SK-N-SH treated with all-trans-retinoic acid at 6 μM for 48 hours (cell line): ENCODE data around the gene TSPAN14.

Experiments
- ATAC-seq: fragments of 200-7000 bp; cut with Tn5 transposase; 3 replicates; pipeline ENCODE4 v1.9.1; 2020; ENCODE audit warnings: mild to moderate bottlenecking, moderate library complexity
- ARNTL ChIP-seq: fragments of 450-650 bp; formaldehyde crosslinking; IDR thresholded peaks from 2 replicates; pipeline ENCODE4 v1.5.0; 2020; ENCODE audit warnings: low read depth, mild to moderate bottlenecking, moderate library complexity, borderline replicate concordance
- BACH2 ChIP-seq: fragments of 250-450 bp; sonication (Bioruptor Pico); IDR thresholded peaks from 2 replicates; pipeline ENCODE4 v1.9.0; 2021; ENCODE audit warnings: mild to moderate bottlenecking, borderline replicate concordance
- CSDC2 ChIP-seq: fragments of 250-450 bp; sonication (Bioruptor Pico); IDR thresholded peaks from 2 replicates; pipeline ENCODE4 v1.5.0; 2020; ENCODE audit warnings: mild to moderate bottlenecking, moderate library complexity
- ESRRG ChIP-seq: fragments of 250-450 bp; sonication (Bioruptor Pico); IDR thresholded peaks from 2 replicates; pipeline ENCODE4 v1.6.1; 2021; ENCODE audit warnings: mild to moderate bottlenecking
- GLIS3 ChIP-seq: fragments of 250-450 bp; sonication (Bioruptor Pico); IDR thresholded peaks from 2 replicates; pipeline ENCODE4 v1.5.0; 2020; ENCODE audit warnings: mild to moderate bottlenecking, moderate library complexity
- ISL1 ChIP-seq: fragments of 250-450 bp; sonication (Bioruptor Pico); IDR thresholded peaks from 2 replicates; pipeline ENCODE4 v2.1.2; 2022; ENCODE audit warnings: mild to moderate bottlenecking, moderate library complexity
- PPARA ChIP-seq: fragments of 250-450 bp; sonication (Bioruptor Pico); IDR thresholded peaks from 2 replicates; pipeline ENCODE4 v1.5.0; 2020; ENCODE audit warnings: mild to moderate bottlenecking, borderline replicate concordance
- RARB ChIP-seq: fragments of 250-450 bp; sonication (Bioruptor Pico); IDR thresholded peaks from 2 replicates; pipeline ENCODE4 v1.8.0; 2021; ENCODE audit warnings: mild to moderate bottlenecking, moderate library complexity
- SNAI2 ChIP-seq: fragments of 250-450 bp; sonication (Bioruptor Pico); IDR thresholded peaks from 2 replicates; pipeline ENCODE4 v1.5.0; 2020; ENCODE audit warnings: mild to moderate bottlenecking, moderate library complexity
- TCF4 ChIP-seq: fragments of 250-450 bp; sonication (Bioruptor Pico); IDR thresholded peaks from 2 replicates; pipeline ENCODE4 v1.8.0; 2021; ENCODE audit warnings: mild to moderate bottlenecking, moderate library complexity, borderline replicate concordance
- TSHZ2 ChIP-seq: fragments of 250-450 bp; sonication (Bioruptor Pico); IDR thresholded peaks from 2 replicates; pipeline ENCODE4 v1.5.0; 2020; ENCODE audit warnings: mild to moderate bottlenecking, moderate library complexity
- ZFP3 ChIP-seq: fragments of 250-450 bp; sonication (Bioruptor Pico); IDR thresholded peaks from 2 replicates; pipeline ENCODE4 v1.5.0; 2020; ENCODE audit warnings: mild to moderate bottlenecking, moderate library complexity
- ZFP30 ChIP-seq: fragments of 450-650 bp; formaldehyde crosslinking; IDR thresholded peaks from 2 replicates; pipeline ENCODE4 v1.5.0; 2022; ENCODE audit warnings: mild to moderate bottlenecking, moderate library complexity
- ZNF565 ChIP-seq: fragments of 450-650 bp; formaldehyde crosslinking; conservative IDR thresholded peaks from 2 replicates; pipeline ENCODE4 v1.5.0; 2020; ENCODE audit warnings: low read depth, mild to moderate bottlenecking, moderate library complexity
- ZNF70 ChIP-seq: fragments of 450-650 bp; formaldehyde crosslinking; IDR thresholded peaks from 2 replicates; pipeline ENCODE4 v1.5.0; 2020; ENCODE audit warnings: mild to moderate bottlenecking, moderate library complexity
- ZNF8 ChIP-seq: fragments of 450-650 bp; formaldehyde crosslinking; IDR thresholded peaks from 2 replicates; pipeline ENCODE4 v1.5.0; 2020; ENCODE audit warnings: mild to moderate bottlenecking, moderate library complexity
- TF ChIP-seq, protein P1 (sequence below): fragments of 250-450 bp; sonication (Bioruptor Pico); IDR thresholded peaks from 2 replicates; pipeline ENCODE4 v1.5.1; 2020; ENCODE audit warnings: low read depth, mild to moderate bottlenecking, moderate library complexity
- TF ChIP-seq, protein P2 (sequence below): fragments of 250-450 bp; sonication (Bioruptor Pico); IDR thresholded peaks from 2 replicates; pipeline ENCODE4 v1.8.0; 2020; ENCODE audit warnings: mild to moderate bottlenecking, moderate library complexity, borderline replicate concordance

TSPAN14 gene

DNA sequence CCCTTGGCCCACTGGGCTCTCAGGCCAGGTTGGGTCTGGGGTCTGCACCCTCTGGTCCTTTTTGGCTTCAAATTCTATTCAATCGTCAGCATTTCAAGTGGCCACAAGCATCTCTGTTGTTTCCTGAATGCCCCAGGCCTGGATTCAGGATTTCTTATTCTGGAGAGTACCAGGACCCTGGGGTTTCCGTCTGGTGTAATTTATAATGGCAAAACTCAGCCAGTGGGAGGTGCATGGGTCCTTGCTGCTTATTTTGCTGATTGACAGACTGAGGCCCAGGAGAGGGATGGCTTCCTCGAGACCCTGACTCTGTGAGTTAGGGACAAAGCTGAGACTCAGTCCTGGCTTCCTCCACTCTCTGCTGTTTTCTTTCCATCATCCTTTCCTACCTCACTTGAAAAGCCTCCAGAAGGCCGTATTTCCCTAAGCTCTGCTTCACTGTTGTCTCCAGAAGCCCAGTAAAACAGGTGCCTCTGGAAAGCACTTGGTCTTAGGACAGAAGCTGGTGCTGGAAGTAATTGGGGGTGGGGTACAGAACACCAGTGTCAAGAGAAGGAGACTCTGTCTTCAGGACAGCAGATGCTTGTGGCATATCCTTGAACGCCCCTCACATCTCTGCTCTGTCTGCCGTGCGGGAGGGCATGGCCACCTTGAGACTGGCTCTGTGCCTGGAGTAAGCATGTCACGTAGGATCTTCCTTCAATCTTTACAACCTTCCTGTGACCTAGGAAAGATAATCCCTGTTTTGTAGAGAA lies 44.1 kb downstream of the TSPAN14 start:
- ATAC-seq = peak; percentile 57
- TF ChIP-seq, protein P1, sequence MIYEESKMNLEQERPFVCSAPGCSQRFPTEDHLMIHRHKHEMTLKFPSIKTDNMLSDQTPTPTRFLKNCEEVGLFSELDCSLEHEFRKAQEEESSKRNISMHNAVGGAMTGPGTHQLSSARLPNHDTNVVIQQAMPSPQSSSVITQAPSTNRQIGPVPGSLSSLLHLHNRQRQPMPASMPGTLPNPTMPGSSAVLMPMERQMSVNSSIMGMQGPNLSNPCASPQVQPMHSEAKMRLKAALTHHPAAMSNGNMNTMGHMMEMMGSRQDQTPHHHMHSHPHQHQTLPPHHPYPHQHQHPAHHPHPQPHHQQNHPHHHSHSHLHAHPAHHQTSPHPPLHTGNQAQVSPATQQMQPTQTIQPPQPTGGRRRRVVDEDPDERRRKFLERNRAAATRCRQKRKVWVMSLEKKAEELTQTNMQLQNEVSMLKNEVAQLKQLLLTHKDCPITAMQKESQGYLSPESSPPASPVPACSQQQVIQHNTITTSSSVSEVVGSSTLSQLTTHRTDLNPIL (CRISPR knock-in tag) = no peak
- TF ChIP-seq ZFP30 (no peak), SNAI2 (no peak), ZNF565 (CRISPR knock-in tag) (no peak), GLIS3 (CRISPR knock-in tag) (no peak), ZFP3 (CRISPR knock-in tag) (no peak), ARNTL (CRISPR knock-in tag) (no peak), BACH2 (CRISPR knock-in tag) (no peak), RARB (CRISPR knock-in tag) (no peak), ZNF70 (CRISPR knock-in tag) (no peak), ESRRG (CRISPR knock-in tag) (no peak), PPARA (CRISPR knock-in tag) (no peak)

DNA sequence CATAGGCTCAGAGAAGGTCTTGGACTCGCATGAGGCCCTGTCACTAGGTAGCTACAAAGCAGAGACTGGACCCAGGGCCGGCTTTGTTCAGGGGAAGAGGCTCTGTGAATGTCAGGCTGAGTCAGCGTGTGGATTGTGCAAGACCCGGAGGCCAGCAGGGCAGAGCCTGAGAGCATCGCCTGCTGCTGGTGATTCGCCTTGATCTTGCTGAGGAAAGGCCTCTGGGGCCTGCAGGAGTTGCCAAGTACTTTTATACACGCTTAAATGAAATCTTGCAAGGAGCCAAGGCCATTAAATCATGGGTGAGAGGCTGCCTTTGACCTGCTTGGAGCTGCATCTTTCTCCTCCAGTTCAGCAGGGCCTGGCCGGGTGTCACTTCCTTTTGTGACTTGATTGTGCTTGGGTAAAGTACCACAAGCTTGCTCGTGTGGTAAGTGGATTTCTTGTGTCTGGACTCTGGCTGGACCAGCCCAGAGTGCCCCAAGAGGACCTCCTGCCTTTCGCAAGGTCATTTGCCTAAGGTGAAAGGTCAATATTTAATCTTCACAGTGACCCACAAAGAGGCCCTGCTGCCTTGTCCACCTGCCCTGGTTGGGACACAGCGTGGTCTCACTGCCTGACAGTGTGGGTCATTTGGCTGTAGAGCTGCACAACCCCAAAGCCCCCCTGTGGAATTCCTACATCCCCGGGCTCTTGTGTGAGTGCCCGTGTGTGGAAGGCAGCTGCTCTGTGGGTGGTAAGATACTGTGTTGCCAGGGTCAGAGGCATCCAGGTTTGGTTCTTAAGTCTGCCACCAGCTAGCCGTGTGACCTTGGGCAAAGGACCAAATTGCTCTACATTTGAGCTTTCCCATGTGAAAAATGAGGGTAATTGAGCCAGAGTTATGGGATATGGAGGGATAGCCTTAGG lies 45.0 kb downstream of the TSPAN14 start:
- TF ChIP-seq, protein P1 (CRISPR knock-in tag) = no peak
- TF ChIP-seq ZNF565 (CRISPR knock-in tag) = no peak
- TF ChIP-seq ISL1 = peak; percentile 57
- ATAC-seq = peak; percentile 98

GRCh38 chr10:80500572-80501380 lies 46.7 kb downstream of the TSPAN14 start:
- TF ChIP-seq ZNF8 (CRISPR knock-in tag) = no peak
- TF ChIP-seq TCF4 (CRISPR knock-in tag) = no peak
- no peak for TF ChIP-seq ESRRG (CRISPR knock-in tag)
- no peak for TF ChIP-seq RARB (CRISPR knock-in tag)
- TF ChIP-seq CSDC2 = no peak
- no peak for TF ChIP-seq BACH2 (CRISPR knock-in tag)
- TF ChIP-seq ZFP30 = no peak
- no peak for TF ChIP-seq ISL1
- TF ChIP-seq ZNF70 (CRISPR knock-in tag) = no peak
- TF ChIP-seq GLIS3 (CRISPR knock-in tag) = no peak
- ATAC-seq = no peak

DNA sequence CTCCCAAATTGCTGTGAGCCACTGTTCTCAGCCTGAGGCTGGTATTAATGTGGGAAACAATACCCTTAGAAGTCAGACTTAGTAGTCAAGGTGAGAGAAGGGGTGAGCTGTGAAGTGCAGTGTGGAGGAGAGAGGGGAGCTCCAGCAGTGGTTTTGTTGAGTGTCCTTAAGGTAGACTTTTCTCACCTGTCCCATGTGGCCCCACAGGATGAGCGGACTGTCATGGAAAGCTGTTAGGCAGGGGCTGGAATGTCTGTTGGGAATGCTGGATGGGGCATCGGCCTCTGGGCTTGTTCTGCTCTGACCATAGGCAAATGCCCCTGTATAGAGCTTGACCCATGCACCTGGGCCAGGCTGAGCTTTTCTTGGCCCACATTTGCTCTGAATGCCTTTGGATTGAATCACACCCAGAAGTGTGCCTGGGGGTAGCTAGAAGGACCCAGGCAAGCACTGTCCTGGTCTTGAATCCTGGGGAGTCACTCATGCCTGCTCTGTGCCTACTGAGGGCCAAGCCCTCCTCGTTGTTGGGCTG lies 47.3 kb downstream of the TSPAN14 start:
- ATAC-seq = no peak
- TF ChIP-seq, protein P1 (CRISPR knock-in tag) = no peak
- TF ChIP-seq, protein P2, sequence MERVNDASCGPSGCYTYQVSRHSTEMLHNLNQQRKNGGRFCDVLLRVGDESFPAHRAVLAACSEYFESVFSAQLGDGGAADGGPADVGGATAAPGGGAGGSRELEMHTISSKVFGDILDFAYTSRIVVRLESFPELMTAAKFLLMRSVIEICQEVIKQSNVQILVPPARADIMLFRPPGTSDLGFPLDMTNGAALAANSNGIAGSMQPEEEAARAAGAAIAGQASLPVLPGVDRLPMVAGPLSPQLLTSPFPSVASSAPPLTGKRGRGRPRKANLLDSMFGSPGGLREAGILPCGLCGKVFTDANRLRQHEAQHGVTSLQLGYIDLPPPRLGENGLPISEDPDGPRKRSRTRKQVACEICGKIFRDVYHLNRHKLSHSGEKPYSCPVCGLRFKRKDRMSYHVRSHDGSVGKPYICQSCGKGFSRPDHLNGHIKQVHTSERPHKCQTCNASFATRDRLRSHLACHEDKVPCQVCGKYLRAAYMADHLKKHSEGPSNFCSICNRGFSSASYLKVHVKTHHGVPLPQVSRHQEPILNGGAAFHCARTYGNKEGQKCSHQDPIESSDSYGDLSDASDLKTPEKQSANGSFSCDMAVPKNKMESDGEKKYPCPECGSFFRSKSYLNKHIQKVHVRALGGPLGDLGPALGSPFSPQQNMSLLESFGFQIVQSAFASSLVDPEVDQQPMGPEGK (CRISPR knock-in tag) = no peak
- TF ChIP-seq TSHZ2 = no peak
- no peak for TF ChIP-seq PPARA (CRISPR knock-in tag)
